Measurements from ENCODE around the gene PALLD.
"Not testable (repeated sequence)": the region's sequence is repeated elsewhere in the genome, so short reads cannot be mapped to it uniquely, and the experiment has no call there.

PALLD gene

DNA sequence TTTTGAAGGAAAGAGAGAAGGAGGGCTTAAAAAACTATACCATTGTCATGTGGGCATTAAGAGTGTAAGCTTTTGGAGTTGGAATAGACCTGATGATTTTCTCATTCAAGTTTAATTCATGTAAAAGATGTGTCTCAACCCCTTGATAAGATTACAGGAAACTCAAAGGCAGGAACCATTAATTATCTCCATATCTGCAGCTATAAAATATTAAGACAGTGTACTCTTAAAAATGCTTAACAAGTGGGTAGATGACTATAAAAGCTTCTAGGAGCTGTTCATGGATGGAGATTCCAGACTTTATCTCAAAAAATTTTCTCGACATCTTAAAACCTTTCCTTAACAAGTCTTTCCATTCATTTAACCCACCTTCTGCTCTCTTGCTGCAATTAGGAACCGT is 208.3 kb downstream of the PALLD start:
- no peak for DNase-seq (ENCODE audit: low read depth, low spot score)
- no peak overlapping the region for H3K4me3 ChIP-seq (ENCODE audit: low read length)

- no peak overlapping the region for H3K4me3 ChIP-seq (ENCODE audit: low read length)
- no peak for DNase-seq (ENCODE audit: low read depth, low spot score)
These were observed 210.4 kb downstream of the PALLD start for GRCh38 chr4:168707205-168707604.

GRCh38 chr4:168708108-168708507 is 211.3 kb downstream of the PALLD start:
- H3K4me3 ChIP-seq (ENCODE audit: low read length) = no peak overlapping the region
- no peak for DNase-seq (ENCODE audit: low read depth, low spot score)

GRCh38 chr4:168710353-168710946 is 213.6 kb downstream of the PALLD start:
- H3K4me3 ChIP-seq (ENCODE audit: low read length) = no peak overlapping the region
- no peak for DNase-seq (ENCODE audit: low read depth, low spot score)

- no peak for DNase-seq (ENCODE audit: low read depth, low spot score)
- no peak overlapping the region for H3K4me3 ChIP-seq (ENCODE audit: low read length)
These were observed 214.6 kb downstream of the PALLD start for GRCh38 chr4:168711197-168712140.

GRCh38 chr4:168712316-168712890 is 215.6 kb downstream of the PALLD start:
- H3K4me3 ChIP-seq (ENCODE audit: low read length) = no peak overlapping the region
- no peak for DNase-seq (ENCODE audit: low read depth, low spot score)

- no peak overlapping the region for H3K4me3 ChIP-seq (ENCODE audit: low read length)
- no peak for DNase-seq (ENCODE audit: low read depth, low spot score)
These were observed 216.4 kb downstream of the PALLD start for GRCh38 chr4:168713253-168713652.

DNA sequence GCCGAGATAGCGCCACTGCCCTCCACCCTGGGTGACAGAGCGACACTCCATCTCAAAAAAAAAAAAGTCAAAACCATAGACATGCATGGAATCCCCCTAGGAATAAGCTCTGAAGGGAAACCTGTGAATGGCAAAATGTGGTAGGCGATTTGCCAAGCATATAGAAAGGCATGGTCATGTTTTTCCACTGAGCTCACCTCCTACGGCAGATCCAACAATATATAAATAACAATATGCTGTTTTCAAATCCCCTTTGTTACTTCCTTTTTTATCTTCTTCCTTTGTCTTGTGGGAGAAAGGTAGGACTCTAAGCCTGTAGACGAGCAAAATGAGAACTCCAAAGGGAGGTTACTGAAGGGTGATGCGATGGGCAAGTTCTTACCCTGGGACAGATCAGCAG is 219.0 kb downstream of the PALLD start:
- DNase-seq (ENCODE audit: low read depth, low spot score) = no peak
- no peak overlapping the region for H3K4me3 ChIP-seq (ENCODE audit: low read length)

- DNase-seq (ENCODE audit: low read depth, low spot score) = no peak
- no peak overlapping the region for H3K4me3 ChIP-seq (ENCODE audit: low read length)
These were observed 219.7 kb downstream of the PALLD start for GRCh38 chr4:168716406-168717129.

DNA sequence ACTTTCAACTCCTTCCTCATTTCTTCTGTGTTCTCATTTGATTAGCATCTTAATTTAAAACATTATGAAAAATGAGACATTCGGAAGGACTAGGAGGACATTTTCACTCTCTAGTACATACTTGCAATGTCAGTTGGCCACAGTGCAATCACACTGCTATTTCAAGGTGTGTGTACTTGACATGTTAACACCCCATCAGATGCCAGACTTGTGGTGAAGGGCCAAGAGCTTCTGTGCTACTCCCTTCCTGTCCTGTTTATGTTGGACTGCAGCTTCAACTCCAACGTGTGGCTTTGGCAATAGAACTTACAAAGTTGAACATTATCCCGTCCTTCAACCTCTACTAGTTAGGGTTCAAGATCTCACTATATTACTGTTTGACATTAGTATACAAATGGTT is 221.0 kb downstream of the PALLD start:
- DNase-seq (ENCODE audit: low read depth, low spot score) = no peak
- no peak overlapping the region for H3K4me3 ChIP-seq (ENCODE audit: low read length)

GRCh38 chr4:168719725-168720124 is 222.9 kb downstream of the PALLD start:
- no peak for DNase-seq (ENCODE audit: low read depth, low spot score)
- H3K4me3 ChIP-seq (ENCODE audit: low read length) = no peak overlapping the region

- no peak for DNase-seq (ENCODE audit: low read depth, low spot score)
- H3K4me3 ChIP-seq (ENCODE audit: low read length) = no peak overlapping the region
These were observed 223.6 kb downstream of the PALLD start for GRCh38 chr4:168720396-168720900.

DNA sequence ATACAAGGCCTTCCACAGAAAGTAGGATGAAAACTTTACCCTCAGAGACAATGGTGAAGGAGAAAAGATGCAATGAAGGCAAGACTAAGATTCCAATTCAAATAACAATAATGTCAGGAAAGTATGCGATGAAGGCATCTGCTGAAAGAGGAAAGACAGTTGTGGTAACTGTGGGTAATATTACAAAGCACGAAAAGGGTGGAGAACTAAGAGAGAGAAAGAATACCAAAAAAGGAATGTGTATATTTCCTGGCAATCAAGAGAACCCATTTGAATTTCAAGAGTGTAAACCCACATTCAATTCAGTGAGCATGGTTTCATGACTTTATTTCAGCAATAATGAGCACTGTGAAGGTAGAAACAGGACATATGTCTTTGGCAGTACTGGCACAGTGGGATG is 225.5 kb downstream of the PALLD start:
- no peak overlapping the region for H3K4me3 ChIP-seq (ENCODE audit: low read length)
- DNase-seq (ENCODE audit: low read depth, low spot score) = peak; percentile 45

DNA sequence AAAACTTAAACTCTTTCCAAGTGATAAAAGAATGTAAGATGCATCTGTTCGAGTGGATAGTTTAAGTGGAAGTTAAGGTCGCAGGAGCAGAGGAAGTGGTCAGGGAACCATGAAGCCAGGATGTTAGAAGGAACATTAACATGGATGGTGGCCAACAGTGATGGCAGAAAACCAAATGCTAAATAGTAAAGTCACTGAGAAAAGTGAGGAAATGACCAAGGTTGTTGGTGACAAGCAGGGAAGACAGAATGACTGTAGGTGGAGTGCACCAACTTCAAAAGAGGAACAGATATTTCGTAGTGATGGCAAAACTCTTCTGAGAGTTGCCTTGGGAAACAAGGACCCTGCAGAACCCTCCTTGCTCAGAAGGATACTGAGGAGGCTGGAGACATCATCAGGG is 226.2 kb downstream of the PALLD start:
- H3K4me3 ChIP-seq (ENCODE audit: low read length) = no peak overlapping the region
- DNase-seq (ENCODE audit: low read depth, low spot score) = no peak

DNA sequence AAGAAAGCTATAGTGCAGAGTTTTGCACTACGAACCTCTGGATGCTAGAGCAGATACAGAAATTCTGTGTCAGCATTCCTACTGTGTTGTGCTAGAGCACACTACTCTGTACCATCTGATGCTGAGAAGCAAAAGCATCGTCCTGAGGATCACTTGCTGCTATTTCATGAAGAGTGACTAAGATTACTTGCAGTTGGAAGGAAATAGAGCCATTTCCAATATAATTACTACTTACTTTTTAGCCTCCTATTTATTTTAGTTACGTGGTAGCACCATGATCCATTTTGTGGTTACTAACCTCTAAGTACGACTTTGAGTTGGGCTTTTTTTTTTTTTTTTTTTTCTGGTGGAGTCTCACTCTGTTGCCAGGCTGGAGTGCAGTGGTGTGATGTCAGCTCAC is 226.7 kb downstream of the PALLD start:
- DNase-seq (ENCODE audit: low read depth, low spot score) = no peak
- no peak overlapping the region for H3K4me3 ChIP-seq (ENCODE audit: low read length)

DNA sequence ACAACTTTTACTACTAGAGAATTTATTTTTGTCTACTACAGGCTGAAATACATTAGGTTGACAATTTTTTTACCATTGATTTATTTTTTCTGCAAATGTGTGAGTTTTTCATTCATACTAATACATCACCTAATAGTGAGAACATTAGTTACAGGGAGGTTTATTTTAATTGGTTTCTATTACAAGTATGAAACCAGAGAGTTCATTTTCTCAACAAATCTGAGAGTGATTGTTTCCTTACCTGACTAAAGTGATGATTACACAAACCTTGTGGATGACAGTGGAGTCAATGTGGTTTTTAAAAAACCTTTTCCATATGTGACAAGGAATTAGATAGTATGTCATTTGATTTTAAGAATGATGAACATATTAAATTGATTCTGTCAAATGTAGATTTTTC is 227.4 kb downstream of the PALLD start:
- no peak for DNase-seq (ENCODE audit: low read depth, low spot score)
- H3K4me3 ChIP-seq (ENCODE audit: low read length) = no peak overlapping the region

DNA sequence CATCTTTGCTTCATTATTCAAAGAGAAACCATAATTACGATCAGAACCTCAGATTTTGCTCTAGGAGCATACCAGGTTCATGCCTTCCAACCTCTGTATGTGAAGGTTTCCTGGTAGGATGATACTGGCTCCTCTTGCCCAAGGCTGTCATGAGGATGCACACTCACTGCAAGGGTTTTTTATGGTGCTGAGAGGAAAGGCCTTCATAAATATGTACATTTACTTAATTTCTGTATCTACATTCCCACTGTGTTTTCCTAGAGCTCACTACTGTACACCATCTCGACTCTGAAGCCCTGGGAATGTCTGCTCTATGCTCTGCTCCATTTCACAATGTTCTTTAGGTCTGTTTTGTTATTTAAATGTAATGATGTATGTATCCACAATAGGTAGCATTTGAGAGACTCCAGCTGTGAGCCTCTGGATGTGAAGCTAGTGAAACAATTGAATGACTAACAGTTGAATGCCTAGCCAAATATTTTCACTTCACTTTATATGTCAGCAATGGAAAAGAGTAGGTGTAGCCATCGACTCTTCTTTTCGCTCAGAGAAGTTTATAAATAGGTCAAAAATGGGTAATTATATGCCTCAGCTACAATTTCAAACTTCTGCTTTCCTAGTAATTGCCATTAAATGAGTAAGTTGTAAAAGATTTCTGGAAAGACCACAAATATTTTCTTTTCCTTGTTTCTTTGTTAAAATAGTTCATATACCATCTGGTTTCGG is 228.0 kb downstream of the PALLD start:
- no peak for DNase-seq (ENCODE audit: low read depth, low spot score)
- H3K4me3 ChIP-seq (ENCODE audit: low read length) = no peak overlapping the region

DNA sequence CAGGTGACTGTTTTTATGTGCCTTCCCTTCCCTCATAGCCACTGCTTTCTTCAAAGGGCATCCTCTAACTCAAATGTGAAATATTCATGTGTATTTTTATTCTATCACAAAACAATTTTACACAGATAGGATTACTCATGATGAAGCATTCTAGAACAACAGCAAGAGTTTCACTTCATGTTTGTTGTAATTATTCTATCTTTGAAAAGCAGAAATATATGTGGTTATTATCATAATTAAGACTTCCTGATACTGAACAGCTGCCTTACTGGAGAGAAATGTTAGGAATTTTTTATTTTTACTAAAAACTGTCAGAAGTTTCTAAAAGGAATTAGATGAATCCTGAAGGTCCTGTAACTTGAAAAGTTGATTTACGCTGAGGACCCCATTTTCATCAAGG is 229.1 kb downstream of the PALLD start:
- no peak overlapping the region for H3K4me3 ChIP-seq (ENCODE audit: low read length)
- DNase-seq (ENCODE audit: low read depth, low spot score) = no peak

GRCh38 chr4:168727181-168727580 is 230.3 kb downstream of the PALLD start:
- not testable (repeated sequence) for H3K4me3 ChIP-seq (ENCODE audit: low read length); DNase-seq (ENCODE audit: low read depth, low spot score)
